HepG2 (cell line): Measurements from ENCODE around the gene TSN. TPM values are rescaled to one million over a fixed set of nuclear protein-coding genes. Genes with fewer than 3 reads are reported as not detected.

Experiments used
- HMG20A ChIP-seq: IDR thresholded peaks from 2 replicates; pipeline ENCODE4 v1.6.1; 2016; ENCODE audit warnings: borderline replicate concordance
- KDM2A ChIP-seq: sonication (generic); formaldehyde crosslinking; IDR thresholded peaks from 2 replicates; pipeline ENCODE4 v1.4.0; 2020; ENCODE audit warnings: low read depth, missing genetic modification reagents, borderline replicate concordance
- MLXIP ChIP-seq: sonication (generic); formaldehyde crosslinking; IDR thresholded peaks from 2 replicates; pipeline ENCODE4 v1.9.0; 2021; ENCODE audit warnings: missing genetic modification reagents, borderline replicate concordance
- PRMT3 ChIP-seq: sonication (generic); formaldehyde crosslinking; IDR thresholded peaks from 2 replicates; pipeline ENCODE4 v1.8.1; 2022; ENCODE audit warnings: low read depth, mild to moderate bottlenecking, moderate library complexity, missing genetic modification reagents, borderline replicate concordance
- REL ChIP-seq: sonication (generic); formaldehyde crosslinking; conservative IDR thresholded peaks from 2 replicates; pipeline ENCODE4 v1.8.0; 2022; ENCODE audit warnings: mild to moderate bottlenecking, missing genetic modification reagents, moderate library complexity
- SNAPC4 ChIP-seq: sonication (generic); formaldehyde crosslinking; IDR thresholded peaks from 2 replicates; pipeline ENCODE4 v1.4.0; 2020; ENCODE audit warnings: mild to moderate bottlenecking, missing genetic modification reagents
- ZKSCAN8 ChIP-seq: IDR thresholded peaks from 2 replicates; pipeline ENCODE4 v1.6.1; 2016; ENCODE audit warnings: borderline replicate concordance, missing genetic modification reagents, missing compliant biosample characterization
- ZNF552 ChIP-seq: sonication (generic); formaldehyde crosslinking; IDR thresholded peaks from 2 replicates; pipeline ENCODE4 v1.9.0; 2022; ENCODE audit warnings: missing genetic modification reagents, mild to moderate bottlenecking, borderline replicate concordance
- ZNF644 ChIP-seq: IDR thresholded peaks from 2 replicates; pipeline ENCODE4 v1.6.1; 2016; ENCODE audit warnings: low read depth
- polyA plus RNA-seq, 8 experiments: library from polyadenylated mRNA; depleted of rRNA in 3 of 8; stranded (reverse) in 7 of 8; unstranded in 1 of 8; fragments of >200 nt; fragmentation: Illumina TruSeq in 4 of 8; extraction: Trizol in 4 of 8; gene quantifications; 2 replicates each; pipeline versions ENCODE4 v1.2.1 to v1.2.3, GENCODE V29; 2011 to 2016; ENCODE audit warnings: low read depth in 4 of 8, missing spikeins in 1 of 8, mixed read lengths in 1 of 8; ENCODE audit not compliant: insufficient read depth in 1 of 8
- total RNA-seq, 5 experiments: library from RNA; depleted of rRNA; stranded (reverse); fragments of >200 nt; fragmentation: Illumina TruSeq; extraction: Trizol; gene quantifications; 2 replicates each; pipeline ENCODE4 v1.2.3, GENCODE V29; 2016; ENCODE audit warnings: low read depth in 1 of 5
- TF ChIP-seq, protein P1 (sequence below): IDR thresholded peaks from 2 replicates; pipeline ENCODE4 v1.6.1; 2016; ENCODE audit warnings: low read depth, missing genetic modification reagents, missing compliant biosample characterization
- TF ChIP-seq, protein P2 (sequence below): sonication (generic); formaldehyde crosslinking; IDR thresholded peaks from 2 replicates; pipeline ENCODE4 v1.5.0; 2020; ENCODE audit warnings: missing genetic modification reagents, mild to moderate bottlenecking, borderline replicate concordance

TSN gene
- total and polyA plus RNA-seq, 2 of the 13 experiments (the other 11 are each of a cell fraction or from before 2014, with no cell fraction given) = 56.4 to 115 TPM

DNA sequence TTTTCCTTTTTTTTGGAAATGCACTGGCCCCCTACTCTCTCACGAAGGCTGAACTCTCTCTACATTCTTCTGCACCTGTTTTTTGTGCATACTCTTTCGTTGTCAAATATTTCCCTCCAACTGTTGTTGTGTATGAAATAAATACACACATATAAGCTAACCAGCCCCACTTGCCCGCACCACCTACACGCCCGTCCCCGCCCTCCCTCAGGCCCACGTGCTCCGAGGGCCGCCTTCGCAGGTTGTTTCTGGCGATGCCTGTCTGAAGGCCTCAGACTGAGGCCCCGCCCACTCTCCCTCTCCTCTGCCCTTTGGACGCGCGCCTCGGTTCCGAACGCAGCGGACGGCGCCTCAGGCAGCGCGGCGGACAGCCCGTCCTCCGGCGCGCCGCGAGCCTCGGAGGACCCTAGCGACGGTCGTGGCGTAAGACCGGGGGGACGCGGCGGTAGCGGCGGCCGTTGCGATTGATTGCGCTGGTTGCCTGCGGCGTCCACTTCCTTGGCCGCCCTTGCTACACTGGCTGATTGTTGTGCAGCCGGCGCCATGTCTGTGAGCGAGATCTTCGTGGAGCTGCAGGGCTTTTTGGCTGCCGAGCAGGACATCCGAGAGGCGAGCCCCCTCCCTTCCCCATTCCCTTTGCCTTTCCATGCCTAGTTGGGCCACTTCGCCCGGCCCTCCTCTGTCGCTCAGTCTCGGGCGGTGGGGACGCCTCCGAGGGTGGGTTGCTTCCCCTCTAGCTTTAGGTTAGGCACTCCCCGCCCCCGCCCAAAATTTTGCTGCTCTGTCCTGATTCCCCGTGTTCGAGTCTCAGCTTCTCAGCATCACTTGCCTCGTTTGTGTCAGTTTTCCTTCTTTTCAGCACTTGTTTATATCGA lies at the start of gene TSN (continued):
- TF ChIP-seq SNAPC4 (CRISPR knock-in tag) (no peak), REL (CRISPR knock-in tag) (peak; percentile 93), ZNF552 (CRISPR knock-in tag) (peak; percentile 90; the same call in 1 of the 2 replicates), ZKSCAN8 (peak; percentile 91; the same call in 1 of the 2 replicates), MLXIP (CRISPR knock-in tag) (no peak; the same call in 1 of the 2 replicates), ZNF644 (no peak), PRMT3 (CRISPR knock-in tag) (no peak), HMG20A (CRISPR knock-in tag) (peak; percentile 40; the same call in 1 of the 2 replicates), KDM2A (CRISPR knock-in tag) (peak; percentile 99)
- TF ChIP-seq, protein P1, sequence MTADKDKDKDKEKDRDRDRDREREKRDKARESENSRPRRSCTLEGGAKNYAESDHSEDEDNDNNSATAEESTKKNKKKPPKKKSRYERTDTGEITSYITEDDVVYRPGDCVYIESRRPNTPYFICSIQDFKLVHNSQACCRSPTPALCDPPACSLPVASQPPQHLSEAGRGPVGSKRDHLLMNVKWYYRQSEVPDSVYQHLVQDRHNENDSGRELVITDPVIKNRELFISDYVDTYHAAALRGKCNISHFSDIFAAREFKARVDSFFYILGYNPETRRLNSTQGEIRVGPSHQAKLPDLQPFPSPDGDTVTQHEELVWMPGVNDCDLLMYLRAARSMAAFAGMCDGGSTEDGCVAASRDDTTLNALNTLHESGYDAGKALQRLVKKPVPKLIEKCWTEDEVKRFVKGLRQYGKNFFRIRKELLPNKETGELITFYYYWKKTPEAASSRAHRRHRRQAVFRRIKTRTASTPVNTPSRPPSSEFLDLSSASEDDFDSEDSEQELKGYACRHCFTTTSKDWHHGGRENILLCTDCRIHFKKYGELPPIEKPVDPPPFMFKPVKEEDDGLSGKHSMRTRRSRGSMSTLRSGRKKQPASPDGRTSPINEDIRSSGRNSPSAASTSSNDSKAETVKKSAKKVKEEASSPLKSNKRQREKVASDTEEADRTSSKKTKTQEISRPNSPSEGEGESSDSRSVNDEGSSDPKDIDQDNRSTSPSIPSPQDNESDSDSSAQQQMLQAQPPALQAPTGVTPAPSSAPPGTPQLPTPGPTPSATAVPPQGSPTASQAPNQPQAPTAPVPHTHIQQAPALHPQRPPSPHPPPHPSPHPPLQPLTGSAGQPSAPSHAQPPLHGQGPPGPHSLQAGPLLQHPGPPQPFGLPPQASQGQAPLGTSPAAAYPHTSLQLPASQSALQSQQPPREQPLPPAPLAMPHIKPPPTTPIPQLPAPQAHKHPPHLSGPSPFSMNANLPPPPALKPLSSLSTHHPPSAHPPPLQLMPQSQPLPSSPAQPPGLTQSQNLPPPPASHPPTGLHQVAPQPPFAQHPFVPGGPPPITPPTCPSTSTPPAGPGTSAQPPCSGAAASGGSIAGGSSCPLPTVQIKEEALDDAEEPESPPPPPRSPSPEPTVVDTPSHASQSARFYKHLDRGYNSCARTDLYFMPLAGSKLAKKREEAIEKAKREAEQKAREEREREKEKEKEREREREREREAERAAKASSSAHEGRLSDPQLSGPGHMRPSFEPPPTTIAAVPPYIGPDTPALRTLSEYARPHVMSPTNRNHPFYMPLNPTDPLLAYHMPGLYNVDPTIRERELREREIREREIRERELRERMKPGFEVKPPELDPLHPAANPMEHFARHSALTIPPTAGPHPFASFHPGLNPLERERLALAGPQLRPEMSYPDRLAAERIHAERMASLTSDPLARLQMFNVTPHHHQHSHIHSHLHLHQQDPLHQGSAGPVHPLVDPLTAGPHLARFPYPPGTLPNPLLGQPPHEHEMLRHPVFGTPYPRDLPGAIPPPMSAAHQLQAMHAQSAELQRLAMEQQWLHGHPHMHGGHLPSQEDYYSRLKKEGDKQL (CRISPR knock-in tag) = peak; percentile 68; the same call in 1 of the 2 replicates
- TF ChIP-seq, protein P2, sequence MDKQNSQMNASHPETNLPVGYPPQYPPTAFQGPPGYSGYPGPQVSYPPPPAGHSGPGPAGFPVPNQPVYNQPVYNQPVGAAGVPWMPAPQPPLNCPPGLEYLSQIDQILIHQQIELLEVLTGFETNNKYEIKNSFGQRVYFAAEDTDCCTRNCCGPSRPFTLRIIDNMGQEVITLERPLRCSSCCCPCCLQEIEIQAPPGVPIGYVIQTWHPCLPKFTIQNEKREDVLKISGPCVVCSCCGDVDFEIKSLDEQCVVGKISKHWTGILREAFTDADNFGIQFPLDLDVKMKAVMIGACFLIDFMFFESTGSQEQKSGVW (CRISPR knock-in tag) = no peak
